ENCODE measurements around the gene WWC2.
"Not testable (repeated sequence)": the region's sequence is repeated elsewhere in the genome, so short reads cannot be mapped to it uniquely, and the experiment has no call there.

WWC2 gene

DNA sequence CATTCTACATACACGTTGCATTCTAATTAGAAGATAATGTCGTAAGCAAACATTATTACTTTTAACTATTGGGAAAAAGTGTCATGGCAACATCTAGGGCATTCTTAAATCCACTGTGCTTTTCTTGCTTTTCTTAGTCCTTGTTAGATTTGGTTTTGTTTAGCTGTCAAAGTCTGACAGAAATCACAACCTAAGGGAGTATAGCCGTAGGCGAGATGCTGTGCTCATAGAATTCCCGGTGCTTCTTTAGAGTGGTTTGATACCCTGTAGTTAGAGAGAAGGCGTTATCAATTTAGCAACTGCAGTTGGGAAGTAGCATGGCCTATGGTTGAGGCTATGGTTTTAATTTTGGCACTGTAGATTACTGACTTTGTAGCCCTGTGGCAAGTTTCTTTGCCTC is 45.7 kb downstream of the WWC2 start:
- DNase-seq = no peak

DNA sequence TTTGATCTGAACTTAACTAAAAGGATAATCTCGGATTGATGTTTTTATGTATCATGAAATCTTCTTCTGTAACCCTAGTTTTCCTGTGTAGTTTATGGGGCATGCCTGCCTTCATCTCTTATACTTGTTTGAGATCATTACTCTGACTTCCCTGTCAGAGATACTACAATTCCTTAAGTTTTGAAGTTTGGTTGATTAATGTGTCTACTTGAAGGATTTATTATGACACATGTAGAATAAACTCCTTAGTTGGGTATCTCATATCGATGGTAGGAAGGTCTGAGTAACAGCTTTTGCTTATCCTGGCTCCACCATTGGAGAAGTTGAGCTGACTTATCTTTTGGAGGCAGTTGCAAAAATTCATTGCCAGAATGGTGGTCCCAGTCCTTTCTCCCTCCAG is 46.7 kb downstream of the WWC2 start:
- DNase-seq = no peak

DNA sequence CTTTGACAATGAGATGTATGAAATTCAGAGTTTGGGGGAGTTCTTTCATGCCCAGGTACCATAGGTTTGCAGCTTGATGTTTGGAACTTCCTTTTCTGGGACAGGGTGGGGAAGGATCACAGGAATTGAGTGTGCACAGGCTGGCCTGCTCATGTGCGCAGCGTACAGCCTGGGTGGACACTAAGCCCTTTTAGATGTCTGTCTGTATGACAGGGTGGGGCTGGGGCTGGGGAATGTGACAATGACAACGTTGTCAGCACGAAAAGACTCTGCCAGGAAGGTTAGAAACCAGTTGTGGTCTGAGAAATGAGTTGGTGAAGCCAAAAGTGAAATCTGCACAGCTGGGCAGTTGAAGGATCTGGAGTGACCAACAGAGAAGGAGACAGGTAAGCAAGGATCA is 47.4 kb downstream of the WWC2 start:
- DNase-seq = no peak

DNA sequence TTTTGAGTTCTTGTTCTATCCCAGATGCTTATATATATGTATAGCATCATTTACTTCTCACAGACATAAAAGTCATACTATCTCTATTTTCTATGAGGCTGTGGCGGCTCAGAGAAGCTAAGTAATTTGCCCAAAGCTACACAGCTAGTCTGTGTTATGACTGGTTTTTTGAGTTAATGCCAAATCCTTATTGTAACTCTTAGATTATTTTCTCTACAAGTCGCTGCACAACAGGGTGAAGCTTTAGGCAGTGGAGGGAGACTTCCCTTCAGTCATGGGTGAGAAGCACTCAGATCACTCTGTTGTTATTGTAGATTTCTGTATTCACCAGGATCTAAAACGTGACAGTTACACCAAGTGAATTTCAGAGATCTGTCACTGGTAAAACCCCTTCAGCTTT is 48.1 kb downstream of the WWC2 start:
- no peak for DNase-seq

DNA sequence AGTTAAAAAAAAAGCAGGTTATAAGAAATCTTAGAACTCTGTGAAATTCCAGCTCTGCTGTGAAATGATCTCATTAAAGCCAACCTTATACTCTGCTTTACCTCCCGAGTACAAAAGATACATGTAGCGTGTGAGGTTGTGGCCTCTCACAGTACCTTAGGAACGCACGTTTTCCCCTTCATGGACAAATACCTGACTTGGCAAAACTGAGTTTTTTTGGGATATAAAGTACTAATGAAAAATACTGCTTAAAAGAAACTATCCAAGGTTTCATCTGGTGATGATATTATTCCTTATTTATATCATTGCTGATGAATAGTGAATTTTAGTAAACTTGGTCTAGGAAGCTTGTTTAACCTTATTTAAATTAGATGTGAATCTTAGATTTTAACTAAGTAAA is 48.9 kb downstream of the WWC2 start:
- DNase-seq = no peak

DNA sequence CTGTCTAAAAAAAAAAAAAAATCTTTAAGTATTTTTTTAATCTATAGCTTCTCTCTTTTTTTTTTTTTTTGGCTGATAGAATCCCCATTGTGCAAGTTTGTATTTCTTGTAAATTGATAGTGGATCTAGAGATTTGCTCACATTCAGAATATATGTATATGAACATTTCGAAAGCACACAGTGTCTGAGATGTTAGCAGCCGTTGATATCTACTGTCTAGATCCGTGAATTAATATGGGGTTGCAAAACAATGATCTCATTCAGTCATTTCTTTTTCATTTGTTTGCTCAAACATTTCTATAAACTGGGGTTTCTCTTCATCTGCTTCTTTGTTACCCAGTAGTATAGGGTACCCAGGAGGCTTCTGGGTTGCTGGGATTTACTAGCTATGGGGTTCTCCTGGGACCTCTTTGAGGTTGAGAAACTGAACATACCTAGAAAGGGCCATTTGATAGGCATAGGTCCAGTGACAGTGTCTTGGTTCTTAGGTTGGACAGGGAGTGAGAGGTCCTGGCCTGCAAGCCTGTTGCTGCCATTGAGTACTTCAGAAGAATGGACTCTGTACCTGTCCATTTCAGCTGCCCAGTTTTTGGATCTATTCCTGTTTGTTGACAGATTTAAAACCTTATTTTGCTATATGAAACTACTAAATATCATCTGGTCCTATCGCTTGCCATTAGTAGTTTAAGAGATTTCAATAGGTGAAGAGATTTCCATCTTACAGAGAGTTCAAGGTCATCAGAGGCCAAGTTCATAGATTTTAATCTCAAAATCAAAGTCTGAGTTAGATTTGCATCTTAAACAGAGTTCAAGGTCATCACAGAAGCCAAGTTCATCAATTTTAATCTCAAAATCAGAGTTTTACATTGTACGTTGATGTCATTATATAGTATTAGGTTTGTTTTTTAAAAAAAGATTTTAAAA is 50.8 kb downstream of the WWC2 start:
- DNase-seq = no peak

DNA sequence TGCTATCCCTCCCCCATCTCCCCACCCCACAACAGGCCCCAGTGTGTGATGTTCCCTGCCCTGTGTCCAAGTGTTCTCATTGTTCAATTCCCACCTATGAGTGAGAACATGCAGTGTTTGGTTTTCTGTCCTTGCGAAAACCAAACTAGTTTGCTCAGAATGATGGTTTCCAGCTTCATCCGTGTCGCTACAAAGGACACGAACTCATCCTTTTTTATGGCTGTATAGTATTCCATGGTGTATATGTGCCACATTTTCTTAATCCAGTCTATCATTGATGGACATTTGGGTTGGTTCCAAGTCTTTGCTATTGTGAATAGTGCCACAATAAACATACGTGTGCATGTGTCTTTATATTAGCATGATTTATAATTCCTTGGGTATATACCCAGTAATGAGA is 51.6 kb downstream of the WWC2 start:
- not testable (repeated sequence) for DNase-seq

DNA sequence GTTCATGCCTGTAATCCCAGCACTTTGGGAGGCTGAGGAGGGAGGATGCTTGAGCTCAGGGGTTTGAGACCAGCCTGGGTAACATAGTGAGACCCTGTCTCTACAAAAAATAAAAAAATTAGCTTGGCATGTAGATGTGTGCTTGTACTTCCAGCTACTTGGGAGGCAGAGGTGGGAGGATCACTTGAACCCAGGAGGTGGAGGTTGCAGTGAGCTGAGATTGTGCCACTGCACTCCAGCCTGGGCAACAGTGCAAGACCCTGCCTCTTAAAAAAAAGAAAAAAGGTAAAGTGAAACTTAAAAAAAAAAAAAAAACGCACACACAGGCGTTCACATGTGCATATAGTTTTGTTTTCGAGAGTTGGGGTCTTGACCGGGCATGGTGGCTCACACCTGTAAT is 53.2 kb downstream of the WWC2 start:
- not testable (repeated sequence) for DNase-seq

DNA sequence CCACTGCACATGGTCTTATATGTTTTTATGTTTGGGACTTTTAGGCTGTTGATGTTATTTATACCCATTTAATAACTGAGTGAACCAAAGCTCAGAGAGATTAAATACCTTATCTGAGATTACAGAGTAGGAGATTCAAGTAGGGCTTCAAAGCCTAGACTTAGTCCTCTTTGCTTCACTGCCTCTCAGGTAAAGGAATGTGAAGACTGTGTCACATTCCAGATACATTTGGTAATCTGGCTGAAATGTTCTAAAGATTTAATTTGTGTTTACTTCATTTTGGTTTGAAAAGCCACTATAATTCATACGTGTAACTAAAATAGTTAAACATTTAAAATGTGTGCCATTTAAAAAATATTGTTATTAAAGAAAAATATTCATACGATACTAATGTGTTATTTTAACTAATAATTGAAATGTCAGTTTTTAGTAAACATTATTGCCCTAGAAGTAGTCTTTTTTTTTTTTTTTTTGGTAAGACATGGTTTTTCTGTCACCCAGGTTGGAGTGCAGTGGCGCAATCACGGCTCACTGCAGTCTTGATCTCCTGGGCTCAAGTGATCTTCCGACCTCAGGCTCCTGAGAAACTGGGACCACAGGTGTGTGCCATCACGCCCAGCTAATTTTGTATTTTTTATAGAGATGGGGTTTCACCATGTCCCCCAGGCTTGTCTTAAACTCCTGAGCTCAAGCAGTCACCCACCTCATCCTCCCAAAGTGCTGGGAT is 54.3 kb downstream of the WWC2 start:
- DNase-seq = no peak

DNA sequence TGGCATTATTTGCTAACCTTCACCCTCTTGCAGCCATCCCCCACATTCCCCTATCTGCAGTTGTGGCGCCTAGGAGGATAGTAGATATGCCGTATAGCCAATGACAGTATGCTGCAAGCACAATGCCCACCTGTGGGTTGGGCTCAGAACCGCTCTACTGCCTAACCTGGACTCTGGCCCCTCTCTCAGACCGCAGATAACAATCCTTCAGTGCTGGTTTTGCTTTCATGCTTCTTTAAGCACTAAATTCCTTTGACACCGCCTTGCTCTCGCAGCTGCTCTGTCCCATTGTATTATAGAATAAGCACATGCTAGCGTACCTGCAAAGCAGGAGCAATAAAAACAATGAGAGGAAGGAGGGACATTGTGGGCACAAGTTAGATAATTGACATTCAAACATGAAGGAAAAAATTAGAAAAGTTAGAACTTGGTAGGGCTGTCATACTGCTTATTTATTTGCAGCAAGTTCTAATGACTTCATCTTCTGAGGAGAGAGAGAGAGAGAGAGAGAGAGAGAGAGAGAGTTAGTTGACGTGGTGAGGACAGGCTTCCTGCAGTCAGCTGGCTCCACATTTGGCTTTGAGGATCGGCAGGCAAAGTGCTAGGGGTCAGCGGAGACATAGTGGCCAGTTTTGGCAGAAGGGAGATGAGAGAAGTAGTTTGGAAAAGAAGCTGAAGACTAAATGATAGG is 55.8 kb downstream of the WWC2 start:
- DNase-seq = no peak

DNA sequence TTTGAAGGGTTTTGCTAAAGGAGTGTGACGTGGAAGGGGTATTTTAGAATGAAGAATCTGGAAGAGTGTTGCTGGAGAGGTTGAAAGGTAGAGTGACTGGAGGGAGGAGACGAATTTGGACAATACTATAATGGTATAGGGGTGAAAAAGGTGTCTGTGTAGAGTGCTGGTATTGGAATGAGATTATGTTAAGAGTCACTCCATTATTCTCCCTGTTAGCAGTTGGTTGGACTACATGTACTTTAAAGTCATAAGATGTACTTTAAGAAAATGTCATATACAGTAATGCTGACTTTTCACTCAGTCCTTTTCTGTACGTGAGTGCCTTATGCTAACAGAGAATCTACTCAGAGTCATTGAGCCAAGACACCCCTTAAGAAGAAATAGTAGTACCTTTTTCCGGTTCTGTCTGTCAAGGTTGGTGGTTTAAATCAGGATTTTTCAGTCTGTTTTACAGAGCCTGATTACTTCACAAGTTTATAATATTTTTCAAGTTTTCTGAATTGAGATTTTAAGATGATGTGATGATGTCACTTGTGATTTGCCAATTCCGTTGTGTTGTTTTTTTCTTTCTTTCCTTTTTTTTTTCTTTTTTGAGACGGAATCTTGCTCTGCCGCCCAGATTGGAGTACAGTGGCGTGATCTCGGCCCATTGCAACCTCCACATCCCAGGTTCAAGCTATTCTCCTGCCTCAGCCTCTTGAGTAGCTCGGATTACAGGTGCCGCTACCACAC is 56.6 kb downstream of the WWC2 start:
- DNase-seq = no peak

DNA sequence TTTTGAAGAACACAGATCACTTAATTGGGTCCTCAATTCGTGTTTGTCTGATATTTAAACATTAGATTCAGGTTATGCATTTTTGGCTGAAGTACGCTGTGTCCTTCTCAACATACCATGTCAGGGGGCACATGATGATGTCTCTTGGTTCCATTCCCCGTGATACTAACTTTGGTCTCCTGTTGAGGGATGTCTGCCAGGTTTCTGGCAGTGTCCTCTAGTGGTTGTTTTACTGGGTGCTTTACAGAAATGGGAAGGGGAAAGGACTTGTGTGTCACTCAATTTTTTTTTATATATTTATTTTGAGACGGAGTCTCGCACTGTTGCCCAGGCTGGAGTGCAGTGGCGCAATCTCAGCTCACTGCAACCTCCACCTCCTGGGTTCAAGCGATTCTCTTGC is 58.2 kb downstream of the WWC2 start:
- no peak for DNase-seq

DNA sequence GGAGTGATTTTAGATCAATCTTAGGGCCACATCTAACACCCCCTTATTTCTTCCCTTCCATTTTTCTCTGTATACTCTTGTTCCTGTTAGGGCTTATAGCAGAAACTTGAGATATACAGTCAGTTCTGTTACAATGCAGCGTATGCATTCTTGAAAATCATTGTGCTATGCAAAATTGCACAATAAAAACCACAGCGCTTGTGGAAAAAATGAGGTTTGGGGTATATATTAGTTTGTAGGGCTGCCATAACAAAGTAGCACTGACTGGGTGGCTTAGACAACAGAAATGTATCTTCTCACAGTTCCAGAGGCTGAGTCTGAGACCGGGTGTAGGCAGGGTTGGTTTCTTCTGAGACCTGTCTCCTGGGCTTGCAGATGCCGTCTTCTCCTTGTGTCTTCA is 59.0 kb downstream of the WWC2 start:
- no peak for DNase-seq

DNA sequence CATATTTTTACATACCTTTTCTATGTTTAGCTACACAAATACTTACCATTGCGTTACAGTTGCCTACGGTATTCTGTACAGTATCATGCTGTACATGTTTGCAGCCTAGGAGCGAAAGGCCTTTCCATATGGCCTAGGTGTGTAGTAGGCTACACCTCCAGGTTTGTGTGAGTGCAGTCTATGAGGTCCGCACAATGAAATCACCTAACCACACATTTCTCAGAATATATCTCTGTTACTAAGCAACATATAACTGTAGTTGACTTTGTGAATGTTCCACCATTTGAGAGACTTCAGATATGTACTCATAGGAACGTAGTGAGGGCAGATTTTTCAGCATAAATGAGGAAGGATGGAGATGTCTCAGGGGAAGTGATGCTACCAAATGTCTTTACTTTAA is 62.6 kb downstream of the WWC2 start:
- DNase-seq = no peak

DNA sequence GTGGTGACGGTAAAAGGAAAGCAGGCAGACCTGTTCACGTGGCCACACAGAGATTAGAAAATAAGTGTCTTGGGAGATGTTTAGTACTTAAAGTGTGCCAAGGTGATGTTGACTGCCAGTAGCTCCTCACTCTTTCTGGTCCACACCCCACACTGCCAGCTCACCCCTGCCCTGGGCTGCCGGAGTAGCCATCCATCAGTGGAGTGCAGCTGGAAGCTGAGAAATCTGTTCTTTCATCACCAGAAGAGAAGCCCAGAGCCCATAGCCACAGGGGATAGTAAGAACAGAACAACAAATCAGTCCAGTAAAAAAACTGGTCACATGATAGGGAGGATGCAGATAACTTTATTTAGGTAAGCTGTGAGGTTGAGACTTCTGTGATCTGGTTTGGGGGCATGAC is 64.1 kb downstream of the WWC2 start:
- DNase-seq = no peak

DNA sequence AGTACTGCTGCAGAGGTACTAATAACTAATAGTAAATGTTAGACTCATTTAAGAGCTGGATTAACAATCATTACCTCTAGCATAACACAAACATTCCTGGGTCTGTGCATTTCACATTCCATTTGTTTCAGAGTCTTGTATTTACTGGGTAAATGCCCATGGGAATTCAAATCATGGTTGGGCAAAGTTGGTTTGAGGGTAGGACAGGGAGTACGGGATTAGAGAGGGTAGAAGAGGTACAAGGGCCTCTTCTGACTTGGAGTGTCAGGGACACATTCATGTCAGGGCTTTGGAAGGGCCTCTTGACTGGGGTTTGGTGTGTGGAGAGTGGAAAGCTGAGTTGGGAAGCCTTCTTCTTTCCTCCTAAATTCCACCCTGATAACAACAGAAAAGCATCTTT is 65.9 kb downstream of the WWC2 start:
- DNase-seq = no peak

DNA sequence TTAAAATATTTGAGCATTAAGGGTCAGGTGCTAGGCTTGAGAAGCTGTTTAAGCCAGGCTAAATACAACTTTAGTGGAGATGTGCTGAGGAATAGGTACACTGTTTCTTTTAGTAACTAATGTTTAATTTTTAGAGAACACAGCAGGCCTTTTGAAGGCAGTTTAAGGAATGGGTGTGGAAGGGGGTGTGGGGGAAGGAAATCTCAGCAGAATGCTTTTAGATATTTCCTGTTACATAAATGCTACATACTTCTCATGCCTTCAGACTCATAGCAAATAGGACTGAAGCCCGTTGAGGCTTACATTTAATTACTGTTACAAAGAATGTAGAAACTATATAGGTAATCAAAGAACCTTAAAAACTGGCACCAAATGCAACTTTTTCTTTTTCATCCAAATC is 66.3 kb downstream of the WWC2 start:
- no peak for DNase-seq

DNA sequence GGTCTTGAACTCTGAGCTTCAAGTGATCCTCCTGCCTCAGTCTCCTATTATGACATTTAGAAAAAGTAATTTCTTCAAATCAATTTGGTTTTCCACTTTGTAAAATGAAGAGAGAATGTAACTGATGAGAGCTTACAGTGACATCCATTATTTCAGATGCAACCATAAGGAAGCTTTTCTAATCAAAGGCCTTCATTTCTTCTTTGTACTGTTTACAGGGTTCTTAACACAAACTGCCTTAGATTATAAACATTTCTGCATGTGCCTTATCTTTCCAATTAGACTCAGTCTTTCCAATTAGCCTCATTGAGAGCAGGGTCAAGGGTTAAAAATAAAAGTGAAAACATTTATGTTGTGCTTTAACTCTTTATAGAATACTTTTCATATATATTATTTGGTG is 71.8 kb downstream of the WWC2 start:
- DNase-seq = no peak

DNA sequence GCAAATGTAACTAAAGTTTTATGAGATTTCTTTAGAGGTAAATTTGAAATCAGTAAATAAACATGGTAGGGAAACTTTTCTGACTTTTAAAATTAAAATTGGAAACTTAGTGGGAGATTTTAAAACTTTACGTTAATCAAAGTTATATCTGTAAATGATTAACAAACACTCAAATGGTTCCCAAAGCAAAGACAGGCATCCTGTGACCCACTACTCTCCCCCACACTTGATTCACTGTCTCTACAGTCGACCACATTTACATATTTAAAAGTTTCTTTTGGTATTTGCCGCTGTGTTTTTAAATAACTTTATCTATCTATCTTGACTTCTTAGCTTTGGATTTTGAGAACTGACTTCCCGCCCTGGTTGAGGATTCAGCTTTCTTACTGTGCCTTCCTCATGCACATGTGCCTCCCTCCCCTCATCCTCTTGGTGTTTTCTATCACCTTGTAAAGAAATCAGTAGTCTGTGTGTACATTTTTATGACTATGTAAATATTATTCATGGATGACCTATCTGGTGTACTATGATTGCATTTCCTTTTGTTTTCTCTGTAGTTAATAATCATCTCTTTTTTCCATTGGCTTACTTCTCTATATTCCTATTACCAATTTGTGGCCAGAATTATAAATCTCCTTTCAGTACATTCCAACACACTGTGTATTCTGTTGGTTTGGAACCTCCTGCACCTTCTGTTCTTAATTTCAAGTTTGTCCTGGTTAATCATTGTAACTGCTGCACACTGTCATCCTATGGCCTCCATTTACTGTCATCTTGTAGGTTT is 72.6 kb downstream of the WWC2 start:
- no peak for DNase-seq

DNA sequence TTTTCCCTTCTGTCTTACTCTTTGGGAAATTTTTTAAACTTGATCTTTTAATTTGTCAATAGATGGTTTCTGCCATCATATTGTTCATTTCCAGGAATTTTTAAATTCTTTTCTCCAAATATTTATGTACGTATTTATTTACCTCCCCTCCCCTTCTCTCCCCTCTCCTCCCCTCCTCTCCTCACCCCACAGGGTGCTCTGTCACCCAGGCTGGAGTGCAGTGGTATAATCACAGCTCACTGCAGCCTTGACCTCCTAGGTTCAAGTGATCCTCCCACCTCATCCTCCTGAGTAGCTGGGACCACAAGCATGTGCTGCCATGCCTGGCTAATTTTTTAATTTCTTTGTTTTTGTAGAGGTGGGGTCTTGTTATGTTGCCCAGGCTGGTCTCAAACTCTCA is 73.8 kb downstream of the WWC2 start:
- DNase-seq = no peak

DNA sequence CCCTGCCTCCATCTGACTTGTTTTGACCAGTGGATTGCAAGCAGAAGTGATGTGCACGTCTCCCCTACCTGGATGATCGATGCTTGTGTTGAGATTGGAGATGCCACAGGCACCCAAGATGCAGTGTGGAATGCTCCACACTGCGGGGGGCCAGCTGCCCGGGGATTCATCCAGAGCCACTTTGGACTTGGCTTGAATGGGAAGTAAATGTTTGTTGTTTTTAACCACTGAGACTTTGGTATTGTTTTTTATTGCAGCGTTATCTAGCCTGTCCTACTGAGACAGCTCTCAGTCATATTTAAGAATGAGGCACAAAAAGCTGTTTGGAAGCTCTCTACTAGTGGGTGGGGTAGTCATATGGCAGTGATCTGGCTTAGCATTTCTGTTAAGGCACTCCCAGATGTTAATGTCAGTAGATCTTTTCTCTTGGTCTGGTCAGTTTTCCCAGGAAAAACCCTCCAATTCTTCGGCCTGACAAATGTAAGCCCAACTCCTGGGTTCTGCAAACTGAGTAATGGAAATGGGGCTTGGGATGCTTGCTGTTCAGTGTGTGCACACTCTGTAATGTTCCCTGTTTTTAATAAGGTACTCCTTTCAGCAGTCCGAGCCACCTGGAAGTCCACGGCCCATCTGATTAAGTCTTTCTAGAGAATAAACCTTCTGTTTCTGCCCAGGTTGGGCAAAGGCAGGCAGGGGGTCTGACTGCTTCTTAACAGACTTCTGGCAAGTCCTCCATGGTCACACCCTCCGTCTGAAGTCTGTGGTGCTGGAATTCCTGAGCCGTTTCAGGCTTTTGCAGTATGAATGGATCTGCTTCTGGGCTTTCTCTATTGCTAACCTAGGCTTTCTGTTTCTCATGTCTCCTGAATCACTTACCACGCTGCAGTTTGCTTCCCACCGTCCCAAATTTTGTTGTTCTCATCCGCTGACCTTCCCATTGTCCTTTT is 74.8 kb downstream of the WWC2 start:
- DNase-seq = no peak
